Epithelial cell of proximal tubule (primary cell): Measurements from ENCODE around the gene FTSJ3. TPM values are rescaled to one million over a fixed set of nuclear protein-coding genes. Genes with fewer than 3 reads are reported as not detected.

Experiments
- DNase-seq: peaks from one replicate; pipeline ENCODE4 v3.0.0-alpha.2; 2011; ENCODE audit warnings: low read depth
- H3K4me3 ChIP-seq: 2 replicates; pipeline ENCODE4 v1.5.1; 2011; ENCODE audit warnings: low read depth, mild to moderate bottlenecking, low read length
- total RNA-seq: library from RNA; depleted of rRNA; stranded (reverse); fragments of >200 nt; gene quantifications from 2 replicates; pipeline ENCODE4 v1.2.3, GENCODE V29; 2015
- TF ChIP-seq, protein P1 (sequence below): conservative IDR thresholded peaks from 2 replicates; pipeline ENCODE4 v1.5.1; 2012; ENCODE audit warnings: low read depth, mild to moderate bottlenecking, low read length

FTSJ3 gene
- total RNA-seq, 1 donor from 2014 or later = 71.7 TPM

DNA sequence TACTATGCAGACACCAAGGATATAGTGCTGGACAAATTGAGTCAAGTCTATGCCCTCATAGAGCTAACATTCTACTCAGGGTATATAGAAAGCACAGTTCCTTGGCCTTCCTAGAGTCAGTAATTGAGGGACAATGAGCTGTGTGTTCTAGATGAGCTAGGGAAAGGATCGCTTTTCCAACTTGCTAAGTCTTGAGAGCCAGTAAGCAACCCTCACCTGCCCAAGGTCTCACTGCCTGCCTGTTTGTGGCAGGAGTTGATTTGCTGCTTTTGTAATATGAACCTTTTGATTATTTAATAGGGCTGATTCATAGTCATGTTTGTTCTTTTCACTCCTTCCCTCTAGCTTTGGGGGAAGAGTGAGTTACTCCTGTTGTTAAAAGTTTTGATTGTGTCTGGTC, 47.0 kb downstream of the FTSJ3 start:
- TF ChIP-seq, protein P1, sequence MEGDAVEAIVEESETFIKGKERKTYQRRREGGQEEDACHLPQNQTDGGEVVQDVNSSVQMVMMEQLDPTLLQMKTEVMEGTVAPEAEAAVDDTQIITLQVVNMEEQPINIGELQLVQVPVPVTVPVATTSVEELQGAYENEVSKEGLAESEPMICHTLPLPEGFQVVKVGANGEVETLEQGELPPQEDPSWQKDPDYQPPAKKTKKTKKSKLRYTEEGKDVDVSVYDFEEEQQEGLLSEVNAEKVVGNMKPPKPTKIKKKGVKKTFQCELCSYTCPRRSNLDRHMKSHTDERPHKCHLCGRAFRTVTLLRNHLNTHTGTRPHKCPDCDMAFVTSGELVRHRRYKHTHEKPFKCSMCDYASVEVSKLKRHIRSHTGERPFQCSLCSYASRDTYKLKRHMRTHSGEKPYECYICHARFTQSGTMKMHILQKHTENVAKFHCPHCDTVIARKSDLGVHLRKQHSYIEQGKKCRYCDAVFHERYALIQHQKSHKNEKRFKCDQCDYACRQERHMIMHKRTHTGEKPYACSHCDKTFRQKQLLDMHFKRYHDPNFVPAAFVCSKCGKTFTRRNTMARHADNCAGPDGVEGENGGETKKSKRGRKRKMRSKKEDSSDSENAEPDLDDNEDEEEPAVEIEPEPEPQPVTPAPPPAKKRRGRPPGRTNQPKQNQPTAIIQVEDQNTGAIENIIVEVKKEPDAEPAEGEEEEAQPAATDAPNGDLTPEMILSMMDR = no peak
- H3K4me3 ChIP-seq = no peak overlapping the region
- no peak for DNase-seq

DNA sequence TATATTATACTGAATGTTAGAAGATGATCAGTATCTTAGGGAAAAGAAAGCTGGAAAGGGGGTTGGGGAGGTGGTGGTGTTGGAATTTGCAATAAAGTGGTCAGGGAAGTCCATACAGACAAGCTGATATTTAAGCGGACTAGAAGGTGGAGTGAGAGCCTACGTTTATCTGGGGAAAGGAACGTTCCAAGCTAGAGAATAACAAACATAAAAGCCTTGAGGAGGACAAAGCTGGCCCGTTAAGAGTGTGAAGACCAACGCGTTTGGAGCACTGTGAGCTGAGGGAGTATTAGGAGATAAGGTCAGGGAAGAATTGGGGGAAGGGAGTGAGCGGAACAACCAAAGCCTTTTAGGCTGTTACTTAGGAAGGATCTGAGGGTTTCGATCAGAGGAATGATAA, 52.0 kb downstream of the FTSJ3 start:
- DNase-seq = no peak
- TF ChIP-seq, protein P1 = no peak
- peak overlapping the region; percentile 95 for H3K4me3 ChIP-seq

DNA sequence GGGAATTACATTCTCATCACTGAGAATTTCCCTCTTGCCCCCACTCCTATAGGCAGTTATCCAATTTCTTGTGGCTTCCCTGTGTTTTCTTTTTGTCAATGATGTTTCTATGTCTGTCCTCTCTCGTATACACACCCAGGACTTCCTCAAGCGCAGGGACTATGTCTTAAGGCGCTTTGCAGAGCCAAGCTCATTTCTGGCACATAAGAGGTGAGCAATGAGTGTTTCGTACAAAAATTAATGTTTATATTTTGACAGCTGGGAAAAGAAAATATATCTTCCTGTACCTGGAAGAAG, 52.5 kb downstream of the FTSJ3 start:
- H3K4me3 ChIP-seq = peak overlapping the region; percentile 95
- no peak for DNase-seq
- TF ChIP-seq, protein P1 = no peak

DNA sequence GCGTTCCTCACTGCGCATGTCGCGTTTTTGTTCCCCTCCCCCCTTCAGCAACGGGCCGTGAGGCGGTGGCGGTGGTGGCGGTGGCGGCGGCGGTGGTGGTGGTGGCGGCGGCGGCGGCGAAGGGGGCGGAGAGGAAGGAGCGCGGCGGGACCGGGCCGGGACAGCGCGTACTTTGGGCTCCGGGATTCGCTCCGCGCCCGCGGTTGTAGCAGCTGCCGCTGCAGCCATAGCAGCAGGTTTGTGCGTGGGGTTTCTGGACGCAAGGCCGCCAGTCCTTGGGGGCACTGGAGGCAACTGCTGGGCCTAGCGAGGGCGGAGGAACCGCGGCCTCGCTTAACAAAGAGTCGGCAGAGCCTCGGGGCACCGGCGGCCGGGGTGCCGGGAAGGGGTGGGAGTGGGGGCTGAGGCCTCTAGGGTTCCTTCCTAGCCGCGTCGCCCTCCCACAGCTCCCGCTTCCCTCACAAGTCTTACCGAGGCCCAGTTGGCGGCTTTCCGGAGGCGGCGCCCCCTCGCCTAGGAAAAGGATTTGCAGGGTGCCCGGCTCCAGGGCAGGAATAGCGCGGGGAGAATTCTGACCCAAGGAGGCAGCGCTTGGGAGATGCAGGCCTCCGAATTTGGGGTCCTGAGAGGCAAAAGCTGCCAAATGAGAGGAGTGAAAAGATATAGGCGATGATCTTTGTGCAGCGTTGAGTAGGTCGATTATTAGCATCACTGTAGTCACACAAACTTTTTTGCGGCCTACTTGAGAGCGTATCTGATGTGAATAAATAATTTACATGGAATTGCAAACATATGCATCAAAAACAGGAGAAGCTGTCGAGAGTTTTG, 53.1 kb downstream of the FTSJ3 start, which contains the start of gene DDX42:
Gene DDX42 (plus strand): TSS at position 30 of the 828 bp plus-strand sequence. CDS start 12,880 bp downstream, outside the sequence.
- no peak for DNase-seq
- TF ChIP-seq, protein P1 = peak; percentile 19
- peak within 1 kb of the TSS; percentile 95 for H3K4me3 ChIP-seq

DNA sequence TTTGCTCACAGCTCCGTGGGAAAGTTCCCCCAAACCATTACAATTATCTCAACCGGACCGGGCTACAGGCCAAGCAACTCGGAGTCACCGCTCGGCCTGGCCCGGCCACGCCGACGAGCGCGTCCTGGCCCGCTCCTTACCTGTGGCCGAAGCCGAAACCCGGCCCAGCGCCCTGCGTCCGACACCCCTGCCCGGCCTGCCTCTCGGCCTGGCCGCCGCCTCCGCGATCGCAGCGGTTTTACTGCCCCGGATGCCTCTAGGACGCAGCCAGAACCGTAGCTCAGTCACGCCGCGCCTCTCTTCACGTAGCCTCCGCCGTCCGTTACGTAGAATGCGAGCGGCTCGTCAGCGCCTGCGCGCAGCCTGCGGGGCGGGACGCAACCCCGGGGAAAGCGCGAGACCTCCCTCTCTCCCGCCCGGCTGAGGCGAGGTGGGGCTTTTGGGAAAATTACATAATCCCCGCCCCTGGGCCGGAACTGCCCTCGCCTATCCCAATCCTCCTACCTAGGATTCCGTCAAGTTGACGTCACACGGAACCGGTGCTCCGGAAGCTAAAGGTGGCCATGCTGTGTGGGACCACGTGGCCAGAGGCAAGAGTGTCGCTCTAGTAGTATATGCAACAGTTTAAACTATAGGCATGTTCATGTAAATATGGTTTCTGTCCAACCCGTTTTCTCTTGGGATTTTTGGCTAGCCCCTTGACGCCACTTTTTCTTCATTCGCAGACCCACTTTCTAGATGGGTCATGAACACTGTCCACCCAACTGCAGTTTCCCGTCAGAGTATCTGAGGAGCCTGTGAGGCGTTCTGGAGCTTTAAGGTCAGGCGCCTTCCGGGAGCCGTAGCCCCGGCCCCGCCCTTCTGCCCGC, 54.0 kb downstream of the FTSJ3 start, which contains the start of gene CCDC47:
Gene CCDC47 (minus strand): TSS at position 326 of the 869 bp plus-strand sequence. CDS start 7,422 bp downstream, outside the sequence.
- H3K4me3 ChIP-seq = peak within 1 kb of the TSS; percentile 95
- peak; percentile 94 for DNase-seq
- TF ChIP-seq, protein P1 = no peak

DNA sequence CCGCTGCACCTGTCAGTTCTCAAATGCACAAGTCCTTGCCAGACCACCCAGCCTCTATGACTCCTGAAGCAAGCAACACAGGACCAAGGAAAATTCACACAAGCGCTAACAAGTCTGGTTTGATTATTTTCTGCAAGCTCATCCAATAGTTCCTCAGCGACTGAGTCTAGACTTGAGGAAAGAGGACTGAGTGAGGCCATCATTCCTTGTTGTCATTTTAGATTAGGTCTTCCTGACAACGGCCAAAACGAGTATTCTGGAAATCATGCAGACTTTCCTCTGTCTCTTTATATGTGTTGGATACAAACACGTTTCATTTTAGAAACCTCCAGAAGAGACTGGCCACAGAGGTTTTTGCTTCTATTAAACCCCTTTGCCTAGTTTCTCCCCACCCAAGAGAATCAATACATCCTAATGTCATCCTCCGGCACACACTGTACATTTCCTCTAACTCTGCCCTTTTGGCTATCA, 54.6 kb downstream of the FTSJ3 start:
- no peak for DNase-seq
- peak overlapping the region; percentile 95 for H3K4me3 ChIP-seq
- TF ChIP-seq, protein P1 = no peak

Other genes starting within 250 kb of the FTSJ3 start
- gene TACO1, start 226.8 kb downstream of the FTSJ3 start, total RNA-seq = 22.8 and 32.8 TPM in 2 replicates
- 12.8 and 17.4 TPM in 2 replicates for gene MAP3K3, start 205.2 kb downstream of the FTSJ3 start, total RNA-seq
- gene LIMD2, start 127.5 kb downstream of the FTSJ3 start, total RNA-seq = 111 and 161 TPM in 2 replicates
- gene STRADA, start 85.9 kb downstream of the FTSJ3 start, total RNA-seq = 23.0 and 33.9 TPM in 2 replicates
- gene CCDC47, start 54.1 kb downstream of the FTSJ3 start, total RNA-seq = 27.6 and 34.8 TPM in 2 replicates
- 35.0 and 44.6 TPM in 2 replicates for gene DDX42, start 53.5 kb downstream of the FTSJ3 start, total RNA-seq
- 83.9 and 109 TPM in 2 replicates for gene PSMC5, start 232 bp downstream of the FTSJ3 start, total RNA-seq
- gene SMARCD2, start 15.0 kb upstream of the FTSJ3 start, total RNA-seq = 95.9 and 135 TPM in 2 replicates
- not detected in 2 replicates for gene CSH2, start 46.0 kb upstream of the FTSJ3 start, total RNA-seq
- gene GH2, start 54.3 kb upstream of the FTSJ3 start, total RNA-seq = not detected in 2 replicates
- gene CSH1, start 68.9 kb upstream of the FTSJ3 start, total RNA-seq = not detected in 2 replicates
- not detected in 2 replicates for gene CSHL1, start 83.6 kb upstream of the FTSJ3 start, total RNA-seq
- gene GH1, start 91.2 kb upstream of the FTSJ3 start, total RNA-seq = not detected in 2 replicates
- not detected in 2 replicates for gene CD79B, start 104.7 kb upstream of the FTSJ3 start, total RNA-seq
- under 0.01 TPM in 1 of 2 replicates, not detected in the other for gene SCN4A, start 145.3 kb upstream of the FTSJ3 start, total RNA-seq
- 0.14 and 0.17 TPM in 2 replicates for gene PRR29, start 170.7 kb upstream of the FTSJ3 start, total RNA-seq
- gene ICAM2, start 193.0 kb upstream of the FTSJ3 start, total RNA-seq = 18.4 and 19.9 TPM in 2 replicates